C4-2B (cell line): ENCODE results near the gene GSK3B.

Experiments used
- H3K27ac ChIP-seq: fragments of 450-650 bp; 2 replicates; pipeline ENCODE4 v1.5.1; 2017
- ZFX ChIP-seq: fragments of 450-650 bp; IDR thresholded peaks from 2 replicates; pipeline ENCODE4 v1.6.1; 2017
- TF ChIP-seq, protein P1 (sequence below): fragments of 450-650 bp; conservative IDR thresholded peaks from 2 replicates; pipeline ENCODE4 v1.5.1; 2017; ENCODE audit warnings: mild to moderate bottlenecking

GSK3B gene

DNA sequence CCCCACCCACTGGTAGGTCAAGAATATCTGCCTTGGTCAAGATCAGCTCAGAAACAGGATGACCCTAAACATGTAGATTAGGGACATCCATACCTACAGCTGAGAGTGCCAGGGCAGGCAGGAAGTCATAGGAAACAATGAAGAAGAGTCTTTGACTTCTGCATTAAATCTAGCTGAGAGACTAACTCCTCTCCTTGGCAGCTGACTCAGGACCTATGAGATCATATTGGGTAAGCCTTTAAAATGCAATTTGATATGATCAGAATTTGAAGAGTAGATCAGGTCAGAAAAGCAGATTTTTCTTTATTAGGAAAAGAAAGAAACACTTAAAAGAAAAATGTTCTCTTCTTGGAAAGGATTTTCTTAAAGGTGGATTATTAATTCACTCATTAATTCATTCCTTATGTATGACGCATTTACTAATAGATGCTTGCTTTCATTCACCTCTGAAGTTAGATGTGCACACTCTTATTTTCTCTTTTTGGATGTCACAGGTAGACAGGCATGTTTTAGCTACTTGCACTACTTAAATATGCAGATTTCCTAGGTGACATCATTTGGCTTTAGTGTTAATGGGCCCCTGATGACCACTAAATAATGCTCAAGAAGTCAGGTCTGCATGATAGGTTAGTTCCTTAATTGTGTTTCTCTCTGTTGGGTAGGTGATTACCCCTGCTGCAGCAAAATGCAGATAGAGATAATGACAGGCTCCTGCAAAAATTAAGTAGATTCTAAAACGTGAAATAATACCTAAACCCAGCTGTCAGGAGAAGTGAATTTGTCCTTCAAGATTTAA, 35.7 kb upstream of the GSK3B start:
- H3K27ac ChIP-seq: no peak overlapping the region
- TF ChIP-seq, protein P1, sequence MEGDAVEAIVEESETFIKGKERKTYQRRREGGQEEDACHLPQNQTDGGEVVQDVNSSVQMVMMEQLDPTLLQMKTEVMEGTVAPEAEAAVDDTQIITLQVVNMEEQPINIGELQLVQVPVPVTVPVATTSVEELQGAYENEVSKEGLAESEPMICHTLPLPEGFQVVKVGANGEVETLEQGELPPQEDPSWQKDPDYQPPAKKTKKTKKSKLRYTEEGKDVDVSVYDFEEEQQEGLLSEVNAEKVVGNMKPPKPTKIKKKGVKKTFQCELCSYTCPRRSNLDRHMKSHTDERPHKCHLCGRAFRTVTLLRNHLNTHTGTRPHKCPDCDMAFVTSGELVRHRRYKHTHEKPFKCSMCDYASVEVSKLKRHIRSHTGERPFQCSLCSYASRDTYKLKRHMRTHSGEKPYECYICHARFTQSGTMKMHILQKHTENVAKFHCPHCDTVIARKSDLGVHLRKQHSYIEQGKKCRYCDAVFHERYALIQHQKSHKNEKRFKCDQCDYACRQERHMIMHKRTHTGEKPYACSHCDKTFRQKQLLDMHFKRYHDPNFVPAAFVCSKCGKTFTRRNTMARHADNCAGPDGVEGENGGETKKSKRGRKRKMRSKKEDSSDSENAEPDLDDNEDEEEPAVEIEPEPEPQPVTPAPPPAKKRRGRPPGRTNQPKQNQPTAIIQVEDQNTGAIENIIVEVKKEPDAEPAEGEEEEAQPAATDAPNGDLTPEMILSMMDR: no peak
- no peak for TF ChIP-seq ZFX

DNA sequence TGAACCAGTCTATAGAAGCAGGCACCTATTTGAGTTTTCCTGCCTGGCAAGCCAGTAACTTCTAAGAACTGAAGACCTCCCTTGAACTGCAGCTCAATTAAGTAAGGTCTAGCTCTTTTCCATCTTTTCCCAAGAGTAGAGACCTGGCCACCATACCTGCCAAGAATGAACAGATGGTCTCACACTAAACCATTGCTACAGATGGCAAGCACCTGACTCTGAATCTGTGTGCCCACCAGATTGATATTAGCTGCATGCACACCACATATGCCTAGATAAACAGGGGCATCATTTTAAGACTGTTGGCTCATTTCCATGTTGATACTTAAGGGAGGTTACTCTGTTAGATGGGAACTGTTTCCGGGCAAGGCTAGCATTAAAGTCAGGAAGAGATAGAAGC, 34.8 kb upstream of the GSK3B start:
- no peak overlapping the region for H3K27ac ChIP-seq
- TF ChIP-seq, protein P1: no peak
- TF ChIP-seq ZFX: no peak

DNA sequence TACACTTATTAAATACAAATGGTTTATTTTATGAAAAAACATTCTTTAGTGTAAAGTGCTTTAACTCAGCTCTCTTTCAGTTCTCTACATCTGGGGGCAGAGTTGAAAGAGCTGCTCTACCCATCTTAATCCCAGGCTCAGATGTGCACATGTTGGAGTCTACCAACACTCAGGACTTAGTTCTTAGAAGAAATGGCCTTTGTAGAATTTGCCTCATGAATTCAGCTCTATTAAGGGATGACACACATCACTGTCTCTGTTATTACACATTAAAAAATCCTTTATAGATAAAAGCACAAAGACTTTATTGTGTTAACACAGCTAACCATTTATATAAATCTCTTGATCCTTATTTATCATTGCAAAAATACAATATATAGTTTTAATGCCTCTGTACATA, 31.7 kb upstream of the GSK3B start:
- no peak overlapping the region for H3K27ac ChIP-seq
- TF ChIP-seq ZFX: no peak
- TF ChIP-seq, protein P1: no peak

DNA sequence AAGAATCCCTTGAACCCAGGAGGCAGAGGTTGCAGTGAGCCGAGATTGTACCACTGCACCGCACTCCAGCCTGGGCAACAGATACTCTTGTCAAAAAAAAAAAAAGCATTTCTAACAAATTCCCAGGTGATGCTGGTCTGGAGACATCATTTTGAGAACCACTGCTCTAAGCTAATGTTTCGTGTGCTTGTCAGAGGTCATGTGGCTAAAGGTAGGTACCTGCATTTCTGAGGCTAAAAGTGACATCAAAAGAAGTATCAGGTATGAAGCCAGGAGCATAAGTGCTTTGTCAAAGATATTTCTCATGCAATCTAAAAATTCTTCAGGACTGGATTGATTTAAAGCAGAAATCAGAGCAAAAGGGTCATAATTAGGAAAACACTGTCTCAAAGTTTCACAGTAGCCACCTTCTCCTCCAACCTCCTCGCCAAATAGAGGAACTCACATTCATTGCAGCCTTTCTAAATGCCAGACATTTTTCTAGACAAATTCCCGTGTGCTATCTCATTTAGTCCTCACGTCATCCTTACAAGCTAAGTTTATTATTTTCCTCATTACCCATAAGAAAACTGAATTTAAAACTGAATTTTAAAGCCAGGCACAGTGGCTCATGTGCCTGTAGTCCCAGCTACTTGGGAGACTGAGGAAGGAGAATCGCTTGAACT, 25.7 kb upstream of the GSK3B start:
- no peak overlapping the region for H3K27ac ChIP-seq
- TF ChIP-seq ZFX: no peak
- TF ChIP-seq, protein P1: no peak

DNA sequence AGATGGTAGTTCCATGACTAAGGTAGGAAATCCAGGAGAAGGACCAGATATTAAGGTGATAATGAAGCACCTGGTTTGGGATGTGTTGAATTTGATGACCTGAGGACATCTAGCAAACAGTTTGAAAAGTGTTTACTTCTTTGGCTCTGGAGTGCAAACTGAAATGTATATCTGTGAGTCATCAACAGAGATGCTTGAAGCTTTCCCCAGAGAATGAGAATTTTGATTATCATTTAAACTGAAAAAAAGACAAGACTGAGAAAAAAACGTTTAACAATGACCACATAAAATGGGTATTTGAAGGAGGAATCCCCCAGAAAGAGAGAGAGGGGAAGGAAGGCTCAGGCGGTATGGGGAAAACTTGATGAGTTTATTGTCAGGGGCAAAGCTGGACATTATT, 20.7 kb upstream of the GSK3B start:
- H3K27ac ChIP-seq: no peak overlapping the region
- TF ChIP-seq, protein P1: no peak
- TF ChIP-seq ZFX: no peak

DNA sequence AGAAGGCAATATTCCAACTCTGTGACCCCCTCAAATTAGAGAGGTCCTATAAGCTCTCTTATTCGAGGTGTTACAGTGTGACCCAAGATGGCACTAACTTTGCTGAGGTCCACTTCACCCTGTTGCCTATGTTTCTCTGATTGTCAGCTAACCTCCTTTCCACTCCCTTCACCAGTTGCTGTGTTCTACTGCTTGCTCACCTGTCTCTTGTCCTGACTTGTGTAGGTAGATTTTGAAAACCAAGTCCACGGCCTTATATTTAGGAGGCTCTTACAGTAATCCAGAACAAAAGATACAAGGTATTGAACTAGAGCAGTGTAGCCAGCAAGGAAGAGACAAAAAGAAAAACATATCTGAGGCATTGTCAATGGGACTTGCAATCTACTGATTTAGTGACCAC, 20.1 kb upstream of the GSK3B start:
- H3K27ac ChIP-seq: no peak overlapping the region
- TF ChIP-seq, protein P1: no peak
- TF ChIP-seq ZFX: no peak
